RWPE1 (cell line): Measurements from ENCODE around the gene DEFB129.
A peak's percentile ranks its signal among the peaks of the same experiment; 100 is the strongest.

Experiments
- CTCF ChIA-PET: fragments of 350-600 bp; sonication (Branson Sonifier 250); formaldehyde crosslinking; extraction: SDS; loops from one replicate; lab custom pipeline; 2021; lab: Yijun Ruan, JAX
- POLR2A ChIA-PET: fragments of 400-600 bp; formaldehyde crosslinking; extraction: SDS; loops from one replicate; lab custom pipeline; 2020; ENCODE audit warnings: antibody characterized with exemption; ENCODE audit not compliant: low non-redundant PET; lab: Yijun Ruan, JAX
- DNase-seq: peaks from one replicate; pipeline ENCODE4 v3.0.0; 2012; ENCODE audit warnings: low spot score
- H3K27ac ChIP-seq: fragments of 450-650 bp; 2 replicates; pipeline ENCODE4 v1.5.1; 2017
- TF ChIP-seq, protein P1 (sequence below): fragments of 450-650 bp; conservative IDR thresholded peaks from 2 replicates; pipeline ENCODE4 v1.5.1; 2017; ENCODE audit warnings: low read depth, mild to moderate bottlenecking

Gene DEFB129

GRCh38 chr20:278607-279571 is 51.8 kb downstream of the DEFB129 start:
- DNase-seq = peak; percentile 78
- peak overlapping the region; percentile 68 for H3K27ac ChIP-seq
- CTCF ChIA-PET = interaction anchor here (0.6 to 1.8 kb wide), 3 partner anchors 13 to 155 kb away, joined by 4 to 19 read pairs (median 4); no protein-coding TSS in a partner anchor
- POLR2A ChIA-PET = no interaction called here
- TF ChIP-seq, protein P1, sequence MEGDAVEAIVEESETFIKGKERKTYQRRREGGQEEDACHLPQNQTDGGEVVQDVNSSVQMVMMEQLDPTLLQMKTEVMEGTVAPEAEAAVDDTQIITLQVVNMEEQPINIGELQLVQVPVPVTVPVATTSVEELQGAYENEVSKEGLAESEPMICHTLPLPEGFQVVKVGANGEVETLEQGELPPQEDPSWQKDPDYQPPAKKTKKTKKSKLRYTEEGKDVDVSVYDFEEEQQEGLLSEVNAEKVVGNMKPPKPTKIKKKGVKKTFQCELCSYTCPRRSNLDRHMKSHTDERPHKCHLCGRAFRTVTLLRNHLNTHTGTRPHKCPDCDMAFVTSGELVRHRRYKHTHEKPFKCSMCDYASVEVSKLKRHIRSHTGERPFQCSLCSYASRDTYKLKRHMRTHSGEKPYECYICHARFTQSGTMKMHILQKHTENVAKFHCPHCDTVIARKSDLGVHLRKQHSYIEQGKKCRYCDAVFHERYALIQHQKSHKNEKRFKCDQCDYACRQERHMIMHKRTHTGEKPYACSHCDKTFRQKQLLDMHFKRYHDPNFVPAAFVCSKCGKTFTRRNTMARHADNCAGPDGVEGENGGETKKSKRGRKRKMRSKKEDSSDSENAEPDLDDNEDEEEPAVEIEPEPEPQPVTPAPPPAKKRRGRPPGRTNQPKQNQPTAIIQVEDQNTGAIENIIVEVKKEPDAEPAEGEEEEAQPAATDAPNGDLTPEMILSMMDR = peak; percentile 65
